ENCODE measurements around the gene CPB2.
A peak's percentile ranks its signal among the peaks of the same experiment; 100 is the strongest.

The CPB2 gene

GRCh38 chr13:46045424-46045823 is 59.4 kb downstream of the CPB2 start:
- DNase-seq: no peak

- DNase-seq: no peak
Observed at GRCh38 chr13:46043647-46044046, 61.2 kb downstream of the CPB2 start.

DNA sequence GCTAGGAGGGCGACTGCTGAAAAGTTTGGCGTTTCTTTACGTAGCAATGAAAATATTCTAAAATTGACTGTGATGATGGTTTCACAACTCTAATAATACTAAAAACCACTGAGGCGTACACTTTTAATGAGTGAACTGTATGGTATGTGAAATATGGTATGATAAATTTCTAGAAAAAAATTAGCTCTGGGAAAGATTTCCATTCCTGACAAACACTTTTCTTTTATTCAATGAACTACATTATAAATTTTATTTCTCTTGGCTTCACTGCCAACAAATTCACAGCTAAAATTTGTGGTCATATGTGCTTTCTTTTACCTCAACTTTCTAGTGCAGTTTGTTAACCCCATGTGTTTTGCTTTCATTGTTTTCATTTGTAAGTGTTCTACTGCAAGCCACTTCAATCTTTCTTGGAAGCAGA is 63.4 kb downstream of the CPB2 start:
- DNase-seq: no peak

- no peak for DNase-seq
Observed at GRCh38 chr13:46040763-46041162, 64.1 kb downstream of the CPB2 start.

- no peak for DNase-seq
Observed at GRCh38 chr13:46039411-46040182, 65.2 kb downstream of the CPB2 start.

GRCh38 chr13:46038296-46038695 is 66.5 kb downstream of the CPB2 start:
- DNase-seq: no peak

- DNase-seq: peak; percentile 1 to 76
Observed at GRCh38 chr13:46035066-46035465, 69.8 kb downstream of the CPB2 start.

DNA sequence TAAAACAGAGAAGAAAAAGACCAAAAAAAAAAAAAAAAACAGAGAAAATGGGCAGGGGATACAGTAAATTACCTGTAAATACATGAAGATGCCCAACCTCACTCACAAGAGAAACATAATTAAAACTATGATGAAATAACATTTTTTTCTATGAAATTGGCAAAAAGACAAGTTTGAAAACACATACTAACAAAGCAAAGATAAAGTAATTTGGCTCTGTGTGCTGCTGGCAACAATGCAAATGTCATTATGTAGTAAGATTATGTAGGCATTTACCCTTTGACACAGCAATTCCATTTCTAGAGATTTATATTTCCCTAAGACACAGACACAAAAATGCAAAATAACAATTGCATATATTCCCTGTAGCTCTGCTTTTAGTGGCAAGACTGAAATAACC is 72.5 kb downstream of the CPB2 start:
- DNase-seq: no peak

DNA sequence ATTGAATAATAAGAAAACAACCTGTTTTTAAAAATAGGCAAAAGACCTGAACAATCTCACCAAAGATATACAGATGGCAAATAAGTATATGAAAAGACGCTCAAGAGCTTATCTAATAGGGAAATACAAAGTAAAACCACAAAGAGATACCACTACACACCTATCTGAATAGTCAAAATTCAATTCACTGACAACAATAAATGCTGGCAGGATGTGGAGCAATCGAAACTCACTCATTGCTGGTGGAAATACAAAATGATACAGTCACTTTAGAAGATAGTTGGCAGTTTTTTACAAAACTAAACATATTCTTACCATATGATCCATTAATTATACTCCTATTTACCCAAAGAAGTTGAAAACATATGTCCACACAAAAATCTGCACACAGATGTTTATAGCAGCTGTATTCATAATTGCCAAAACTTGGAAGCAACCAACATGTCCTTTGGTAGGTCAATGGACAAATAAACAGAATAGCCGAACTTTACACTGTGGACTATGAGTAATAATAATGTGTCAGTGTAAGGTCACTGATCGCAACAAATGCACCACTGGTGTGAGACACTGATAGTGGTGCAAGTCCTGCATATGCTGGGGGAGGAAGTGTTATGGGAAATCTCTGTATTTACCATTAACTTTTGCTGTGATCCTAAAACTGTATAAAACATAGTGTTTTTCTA is 73.1 kb downstream of the CPB2 start:
- DNase-seq: no peak

- no peak for DNase-seq
Observed at GRCh38 chr13:46025157-46025556, 79.7 kb downstream of the CPB2 start.

GRCh38 chr13:46022481-46022880 is 82.4 kb downstream of the CPB2 start:
- no peak for DNase-seq

DNA sequence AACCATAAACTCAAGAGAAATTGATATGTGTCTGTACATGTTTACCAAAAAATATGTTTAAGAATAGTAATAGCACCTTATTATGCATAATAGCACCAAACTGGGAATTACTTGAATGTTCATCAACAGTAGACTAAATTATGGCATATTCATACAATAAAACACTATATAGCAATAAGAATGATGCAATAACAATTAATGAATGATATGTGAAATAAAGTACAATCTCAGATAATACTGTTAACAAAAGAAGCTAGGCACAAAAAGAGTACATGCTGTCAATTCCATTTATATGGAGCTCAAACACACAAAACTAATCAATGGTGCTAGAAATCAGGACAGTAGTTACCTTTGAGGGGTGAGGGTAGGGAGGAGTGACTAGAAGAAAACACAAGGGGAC is 88.6 kb downstream of the CPB2 start:
- no peak for DNase-seq

- no peak for DNase-seq
Observed at GRCh38 chr13:46015366-46015765, 89.5 kb downstream of the CPB2 start.

DNA sequence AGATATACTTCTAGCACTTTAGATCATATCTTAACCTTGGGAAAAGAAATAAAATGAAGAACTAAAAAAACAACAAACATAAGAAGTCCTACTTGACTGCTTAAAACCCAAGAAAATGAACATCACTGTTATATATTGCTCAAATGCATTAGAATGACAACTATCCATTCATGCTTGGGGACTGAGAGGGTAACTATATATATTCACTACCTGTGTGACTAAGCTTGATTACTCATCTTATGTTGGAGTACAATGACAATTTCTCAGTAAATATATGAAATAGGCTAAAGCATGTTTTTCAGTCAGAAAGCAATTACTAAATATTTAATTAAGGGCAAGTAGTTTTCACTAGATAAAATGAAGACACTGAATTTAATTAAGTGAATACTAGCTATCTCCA is 92.4 kb downstream of the CPB2 start:
- no peak for DNase-seq

DNA sequence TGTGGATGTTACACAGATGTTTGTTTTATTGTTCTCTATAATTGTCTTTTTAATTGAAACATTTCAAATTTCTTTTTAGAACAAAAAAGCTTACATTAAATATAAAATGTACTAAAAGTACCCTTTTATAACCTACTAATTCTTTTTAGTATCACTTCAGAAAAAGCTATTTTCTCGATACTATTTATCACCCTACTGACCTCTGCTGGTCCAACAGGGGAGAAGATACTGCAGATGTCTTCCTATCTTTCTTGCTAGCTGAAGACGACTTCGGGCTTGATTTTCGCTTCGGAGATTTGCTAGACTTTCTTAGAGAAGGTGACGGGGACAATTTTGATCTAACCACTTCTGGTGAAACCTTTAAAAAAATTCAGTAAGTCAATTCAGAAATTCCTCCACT is 94.7 kb downstream of the CPB2 start:
- DNase-seq: no peak

DNA sequence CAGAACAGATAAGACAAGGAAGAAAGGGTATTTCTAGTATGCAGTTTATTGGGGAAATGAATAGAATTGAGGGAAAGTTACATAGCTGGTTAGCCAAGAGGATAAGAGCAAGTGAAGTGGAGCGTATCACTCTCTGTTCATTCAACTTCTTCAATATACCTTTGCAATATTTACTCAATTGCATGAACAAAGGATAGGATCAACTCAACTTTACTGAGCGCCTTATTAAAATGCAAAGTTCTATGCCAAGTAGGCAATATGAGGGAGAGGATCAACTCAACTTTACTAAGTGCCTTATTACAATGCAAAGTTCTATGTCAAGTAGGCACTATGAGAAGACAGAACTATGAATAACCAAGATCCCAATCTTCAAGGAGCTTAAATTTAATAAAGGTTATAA is 96.2 kb downstream of the CPB2 start:
- DNase-seq: no peak

GRCh38 chr13:46006688-46007452 is 98.0 kb downstream of the CPB2 start:
- DNase-seq: no peak

DNA sequence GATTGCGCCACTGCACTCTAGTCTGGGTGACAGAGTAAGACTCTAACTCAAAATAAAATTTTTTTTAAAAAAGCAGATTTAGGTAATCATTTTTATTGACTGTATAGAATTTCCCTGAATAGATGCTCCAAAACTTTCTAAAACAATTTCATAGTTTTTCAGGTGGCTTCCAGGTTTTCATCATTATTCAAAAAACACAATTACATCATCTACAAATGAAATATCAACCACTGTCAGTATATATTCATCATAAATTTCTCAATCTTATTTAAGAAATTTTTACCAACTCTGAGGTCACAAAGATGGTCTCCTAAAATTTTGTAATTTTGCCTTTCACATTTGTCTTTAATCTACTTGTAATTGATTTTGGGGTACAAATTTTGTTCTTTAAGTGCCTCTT is 100.3 kb downstream of the CPB2 start:
- no peak for DNase-seq
